M059J (cell line): ENCODE data around the gene TAF1B. TPM values are rescaled to one million over a fixed set of nuclear protein-coding genes. Genes with fewer than 3 reads are reported as not detected.

Experiments
- DNase-seq: peaks from one replicate; pipeline ENCODE4 v3.0.0-alpha.2; 2012; ENCODE audit warnings: low read depth
- total RNA-seq: library from RNA; depleted of rRNA; stranded (reverse); fragments of >200 nt; shearing (Covaris generic); gene quantifications from 2 replicates; pipeline ENCODE4 v1.2.3, GENCODE V29; 2014

The TAF1B gene
- total RNA-seq, 1 experiment from 2014 or later: 30.3 TPM

DNA sequence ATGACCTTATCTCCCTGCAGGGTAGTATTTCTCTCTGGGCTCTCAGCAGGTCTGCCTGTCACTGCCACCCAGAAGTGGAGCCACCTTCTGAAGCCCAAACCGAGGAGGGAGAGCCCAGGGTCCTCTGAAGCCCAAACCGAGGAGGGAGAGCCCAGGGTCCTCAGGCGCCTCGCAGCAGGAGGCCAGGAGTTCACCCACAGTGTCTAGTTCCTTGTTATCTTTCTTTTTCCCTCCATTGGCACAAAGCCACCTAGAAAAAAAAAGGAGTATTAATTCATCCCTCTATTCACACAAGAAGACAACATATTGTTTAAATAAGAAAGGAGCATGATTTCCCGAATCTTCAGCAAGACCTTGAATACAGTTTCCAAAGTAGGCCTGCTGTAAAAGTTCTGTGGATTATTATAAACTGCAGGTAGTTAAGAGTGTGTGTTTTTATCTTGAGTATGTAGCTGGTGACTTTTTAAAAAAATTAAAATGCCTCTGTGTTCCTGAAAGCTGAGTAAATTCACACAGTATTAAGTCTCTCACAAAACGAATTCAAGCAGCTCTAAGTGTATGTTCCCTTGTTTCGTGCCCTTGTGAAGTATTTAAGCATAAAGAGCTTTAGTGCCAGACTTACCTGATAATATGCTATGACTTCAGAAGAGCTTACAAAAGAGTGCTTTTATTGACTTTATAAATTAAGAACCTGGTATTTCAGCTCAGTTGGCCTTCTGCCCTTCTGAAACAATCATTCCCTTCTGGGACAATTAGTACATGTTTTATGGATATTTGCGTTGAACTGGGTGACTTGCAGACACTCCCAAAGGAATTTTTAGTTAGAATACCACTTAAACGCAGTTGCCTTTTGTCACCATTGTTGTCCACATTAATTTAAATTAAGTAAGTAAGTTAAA lies 96.6 kb downstream of the TAF1B start:
- no peak for DNase-seq

DNA sequence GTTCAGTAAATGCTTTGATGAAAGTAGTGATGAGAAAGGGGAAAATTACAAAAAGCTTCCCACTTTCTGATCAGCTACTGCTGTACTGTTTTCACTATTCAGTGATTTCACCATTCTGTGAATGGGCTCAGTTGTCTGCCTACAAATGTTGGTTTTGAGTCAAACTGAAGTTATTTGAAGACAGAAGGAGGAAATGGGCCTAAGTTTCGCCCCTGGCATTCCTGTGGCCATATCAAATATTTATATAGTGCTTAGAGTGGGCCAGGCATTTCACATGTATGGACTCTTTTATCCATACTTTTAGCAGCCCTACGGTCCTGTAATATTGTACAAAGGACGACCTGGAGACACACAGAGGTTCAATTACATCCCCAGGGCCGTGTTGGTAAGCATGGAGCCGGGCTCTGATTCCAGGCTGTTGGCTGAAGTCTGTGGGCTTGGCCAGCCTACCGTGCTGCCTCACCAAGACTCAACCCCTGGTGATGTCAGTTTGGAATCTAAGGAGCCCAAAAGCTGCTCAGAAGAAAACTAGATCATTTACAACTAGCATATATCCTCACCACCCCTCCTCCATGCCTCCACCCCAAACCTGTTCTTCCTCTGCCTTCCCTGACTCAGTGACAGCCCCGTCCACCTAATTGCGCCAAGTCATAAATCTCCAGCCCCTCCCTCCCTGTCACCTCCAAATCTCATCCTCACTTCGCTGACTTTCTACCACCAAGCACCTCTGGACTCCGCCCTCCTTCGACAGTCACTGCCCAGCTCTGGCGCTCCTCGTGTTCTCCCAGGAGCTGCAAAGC lies 98.1 kb downstream of the TAF1B start:
- DNase-seq: peak; percentile 55

DNA sequence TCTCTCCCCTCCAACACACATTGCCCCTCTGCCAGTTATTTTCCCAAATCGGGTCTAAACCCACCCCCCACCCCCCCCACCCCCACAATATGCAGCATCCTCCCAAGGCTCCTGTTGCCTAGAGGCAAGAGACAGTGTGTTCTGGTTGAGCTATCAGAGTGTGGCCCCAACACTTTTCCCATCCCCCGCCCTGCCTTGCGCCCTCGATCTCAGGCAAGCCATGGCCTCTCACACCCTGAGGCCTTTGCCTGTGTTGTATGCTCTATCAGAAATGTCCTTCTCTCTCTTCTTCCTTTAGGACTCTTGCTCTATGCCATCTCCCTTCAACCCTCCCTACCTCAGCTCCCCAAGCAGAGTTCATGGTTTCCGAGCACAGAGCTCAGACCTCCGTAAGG lies 98.7 kb downstream of the TAF1B start:
- no peak for DNase-seq

GRCh38 chr2:9944330-9944758 lies 101.1 kb downstream of the TAF1B start:
- no peak for DNase-seq

DNA sequence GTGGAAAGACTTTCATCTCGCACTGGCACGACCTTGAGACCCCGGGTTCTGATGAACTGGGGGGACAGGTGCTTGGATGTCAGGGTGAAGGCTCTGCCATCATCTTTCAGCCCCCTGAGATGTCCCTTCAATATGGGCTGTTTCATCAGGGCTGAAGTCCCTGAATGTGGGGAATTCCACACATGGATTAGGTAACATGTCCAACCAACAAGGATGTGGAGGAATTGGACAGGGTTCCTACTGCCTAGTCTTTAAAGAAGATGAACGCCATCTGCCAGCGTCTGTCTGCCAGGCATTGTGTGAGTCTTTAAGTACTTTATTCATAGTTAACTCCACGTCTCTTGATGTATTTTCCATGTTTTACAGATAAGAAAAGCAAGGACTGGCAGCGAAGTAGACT lies 102.3 kb downstream of the TAF1B start:
- DNase-seq: no peak

GRCh38 chr2:9946076-9946475 lies 102.8 kb downstream of the TAF1B start:
- DNase-seq: no peak

DNA sequence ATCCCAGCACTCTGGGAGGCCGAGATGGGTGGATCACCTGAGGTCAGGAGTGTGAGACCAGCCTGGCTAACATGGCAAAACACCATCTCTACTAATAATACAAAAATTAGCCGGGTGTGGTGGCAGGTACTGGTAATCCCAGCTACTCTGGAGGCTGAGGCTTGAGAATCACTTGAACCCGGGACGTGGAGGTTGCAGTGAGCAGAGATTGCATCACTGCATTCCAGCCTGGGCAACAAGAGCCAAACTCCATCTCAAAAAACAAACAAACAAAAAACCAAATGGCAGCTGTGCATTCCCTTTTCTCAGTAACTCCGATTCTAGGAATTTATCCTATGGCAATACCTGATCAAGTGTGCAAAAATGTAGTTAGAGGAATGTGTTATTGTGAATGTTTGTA lies 103.5 kb downstream of the TAF1B start:
- DNase-seq: no peak

DNA sequence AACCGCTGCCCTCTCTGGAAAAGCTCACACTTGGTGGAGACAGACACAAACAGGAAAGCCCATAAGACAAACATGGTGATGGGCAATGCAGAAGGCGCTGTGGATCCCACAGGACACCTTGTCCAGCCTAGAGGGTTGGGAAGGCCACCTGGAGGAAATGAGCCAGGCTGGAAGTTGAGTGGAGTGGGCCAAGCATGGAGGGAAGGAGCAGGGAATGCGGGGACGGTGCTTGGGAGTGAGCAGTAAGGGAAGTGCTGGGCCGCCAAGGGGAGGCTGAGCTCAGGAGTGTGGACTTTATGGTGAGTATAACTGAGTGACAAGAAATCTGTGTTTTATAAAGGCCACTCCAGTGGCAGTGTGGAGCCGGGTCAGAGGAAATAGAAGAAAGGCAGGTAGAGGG lies 105.4 kb downstream of the TAF1B start:
- DNase-seq: no peak

DNA sequence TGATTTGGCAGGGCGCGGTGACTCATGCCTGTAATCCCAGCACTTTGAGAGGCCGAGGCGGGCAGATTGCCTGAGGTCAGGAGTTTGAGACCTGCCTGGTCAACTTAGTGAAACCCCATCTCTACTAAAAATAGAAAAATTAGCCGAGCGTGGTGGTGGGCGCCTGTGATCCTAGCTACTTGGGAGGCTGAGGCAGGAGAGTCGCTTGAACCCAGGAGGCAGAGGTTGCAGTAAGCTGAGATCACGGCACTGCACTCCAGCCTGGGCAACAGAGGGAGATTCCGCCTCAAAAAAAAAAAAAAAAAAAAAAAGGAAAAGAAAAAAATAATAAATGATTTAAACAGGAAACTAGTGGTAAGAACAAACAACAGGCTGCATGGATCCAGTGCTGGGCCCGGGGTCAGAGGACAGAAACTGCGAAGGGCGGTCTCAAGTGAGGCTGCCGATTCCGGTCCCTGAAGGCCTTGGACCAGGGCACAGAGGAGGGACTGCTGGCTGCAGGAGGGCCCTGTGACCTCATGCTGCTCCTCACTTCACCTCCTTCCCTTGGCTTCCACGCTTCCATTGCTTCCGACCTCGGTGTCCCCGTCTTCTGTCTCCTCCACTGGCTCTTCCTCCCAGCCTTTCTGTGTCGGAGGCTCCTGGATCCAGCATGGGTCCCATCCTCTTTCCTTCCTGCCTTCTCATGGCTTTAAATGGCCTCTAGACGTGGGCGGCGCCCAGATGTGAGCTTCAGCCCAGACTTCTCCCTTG lies 106.1 kb downstream of the TAF1B start:
- no peak for DNase-seq

DNA sequence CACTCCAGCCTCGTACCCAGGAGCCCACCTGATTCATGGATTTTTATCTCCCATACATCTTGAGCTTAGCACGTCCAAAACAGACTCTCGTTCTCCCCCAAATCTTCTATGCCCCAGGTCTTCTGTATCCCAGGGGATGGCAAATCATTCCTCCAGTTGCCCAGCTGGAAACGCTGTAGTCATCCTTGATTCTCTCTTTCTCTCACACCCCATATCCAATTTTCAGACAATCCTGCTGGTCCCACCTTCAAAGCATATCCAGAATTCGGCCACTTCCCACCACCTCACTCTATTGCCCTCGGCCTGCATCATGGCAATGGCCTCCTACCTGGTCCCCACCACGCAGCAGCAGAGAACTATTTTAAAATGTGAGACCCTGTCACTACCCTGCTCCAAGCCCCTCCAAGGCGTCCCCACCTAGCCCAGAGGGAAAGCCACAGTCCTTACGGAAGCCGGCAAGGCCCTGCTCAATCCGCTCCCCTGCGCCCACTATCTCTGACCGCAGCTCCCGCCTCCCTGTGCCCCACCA lies 106.8 kb downstream of the TAF1B start:
- no peak for DNase-seq

- DNase-seq: peak; percentile 36
Observed at GRCh38 chr2:9950521-9951271, 107.4 kb downstream of the TAF1B start.

- DNase-seq: no peak
Observed at GRCh38 chr2:9951272-9951521, 107.9 kb downstream of the TAF1B start.

- DNase-seq: peak; percentile 83
Observed at GRCh38 chr2:9951522-9952285, 108.4 kb downstream of the TAF1B start, which contains the start of gene GRHL1. Gene GRHL1 (plus strand): TSS chr2:9951693. CDS start chr2:9951834, 141 bp downstream.

- no peak for DNase-seq
Observed at GRCh38 chr2:9952286-9952737, 109.0 kb downstream of the TAF1B start.

DNA sequence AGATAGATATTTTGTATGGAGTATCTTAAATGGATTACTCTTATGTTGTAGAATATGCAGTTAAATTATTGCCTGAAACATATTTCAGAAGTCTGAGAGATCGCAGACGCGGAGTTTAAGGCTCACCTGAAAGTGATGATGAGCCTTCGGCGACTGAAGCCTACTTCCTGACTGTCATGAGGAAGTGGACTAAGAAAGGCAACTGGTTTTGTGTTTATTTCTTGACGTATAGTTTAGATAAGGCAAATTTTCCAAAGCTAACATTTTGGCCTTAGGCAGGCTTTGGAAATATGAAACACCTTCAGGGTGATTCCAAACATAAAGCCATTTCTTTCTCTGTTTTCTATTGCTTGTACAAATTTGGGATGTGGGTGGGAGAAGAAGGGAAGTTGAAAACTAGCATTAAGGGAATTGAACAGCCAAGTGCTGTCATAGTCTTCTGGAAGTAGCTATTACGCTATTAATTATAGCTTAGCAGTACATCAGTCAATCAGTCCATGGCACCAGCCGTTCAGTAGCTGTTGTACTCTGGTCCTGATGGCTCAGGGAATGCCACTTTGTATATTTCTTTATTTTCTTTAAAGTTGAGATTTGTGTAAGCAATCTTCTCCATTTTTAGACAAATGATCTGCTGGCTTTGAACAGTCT lies 109.7 kb downstream of the TAF1B start:
- no peak for DNase-seq

DNA sequence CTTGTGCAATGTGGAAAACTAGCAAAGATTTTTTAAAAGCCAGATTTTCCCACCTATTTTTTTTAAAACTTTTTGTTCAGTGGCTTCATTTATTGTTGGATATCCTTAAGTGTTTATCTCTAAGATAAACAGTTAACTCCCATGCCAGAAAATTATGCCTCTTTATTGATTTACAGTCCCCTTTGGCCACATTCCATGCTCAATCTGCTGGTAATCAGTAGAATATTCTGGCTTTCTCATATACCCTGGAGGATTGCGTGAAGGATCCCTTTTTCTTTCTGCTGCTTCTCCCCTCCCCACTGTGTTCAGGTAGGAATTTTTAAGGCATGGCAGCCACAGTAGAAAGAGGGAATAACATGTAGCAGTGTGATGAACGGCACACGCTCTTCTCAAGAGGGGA lies 110.9 kb downstream of the TAF1B start:
- no peak for DNase-seq

DNA sequence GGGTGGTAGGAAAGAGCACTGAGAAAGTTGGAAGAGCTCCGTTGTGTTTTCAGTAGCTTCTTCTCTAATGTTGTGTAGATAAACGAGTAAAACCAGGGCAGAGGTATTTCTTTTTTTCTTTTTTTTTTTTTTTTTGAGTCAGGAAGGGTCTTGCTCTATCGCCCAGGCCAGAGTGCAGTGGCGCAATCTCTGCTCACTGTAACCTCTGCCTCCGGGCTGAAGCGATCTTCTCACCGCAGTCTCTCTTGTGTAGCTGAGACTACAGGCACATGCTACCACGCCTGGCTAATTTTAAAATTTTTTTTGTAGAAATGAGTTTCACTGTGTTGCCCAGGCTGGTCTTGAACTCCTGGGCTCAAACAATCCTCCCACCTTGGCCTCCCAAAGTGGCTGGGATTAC lies 114.8 kb downstream of the TAF1B start:
- no peak for DNase-seq

- DNase-seq: no peak
Observed at GRCh38 chr2:9959262-9959661, 116.0 kb downstream of the TAF1B start.

GRCh38 chr2:9961013-9961412 lies 117.7 kb downstream of the TAF1B start:
- DNase-seq: no peak
